ENCODE data around the gene STK38L. TPM values are rescaled to one million over a fixed set of nuclear protein-coding genes. Genes with fewer than 3 reads are reported as not detected.
A peak's percentile ranks its signal among the peaks of the same experiment; 100 is the strongest.

The STK38L gene
- total RNA-seq, 2 experiments from 2014 or later: 22.0 to 22.3 TPM

GRCh38 chr12:27296674-27297073, 52.6 kb downstream of the STK38L start:
- POLR2A ChIA-PET: no interaction called here
- Mint-ChIP-seq H3K4me1 (no peaks in the 10 kb centered on the region), H3K9me3 (no peaks in the 10 kb centered on the region), H3K27me3 (no peaks in the 10 kb centered on the region), H3K36me3 (peaks cover 15% of the 10 kb centered on the region), H3K4me3 (no peak overlapping the region), H3K27ac (no peak overlapping the region)
- DNase-seq (no peak), ATAC-seq (ENCODE audit: low read depth) (no peak)

GRCh38 chr12:27297566-27297965, 53.5 kb downstream of the STK38L start:
- H3K27me3 Mint-ChIP-seq: no peaks in the 10 kb centered on the region

GRCh38 chr12:27299102-27299501, 55.0 kb downstream of the STK38L start:
- H3K27me3 Mint-ChIP-seq: no peaks in the 10 kb centered on the region
- no peaks in the 10 kb centered on the region for H3K9me3 Mint-ChIP-seq
- no peak for DNase-seq
- H3K36me3 Mint-ChIP-seq: peaks cover 17% of the 10 kb centered on the region
- POLR2A ChIA-PET: no interaction called here
- H3K4me3 Mint-ChIP-seq: no peak overlapping the region
- H3K4me1 Mint-ChIP-seq: no peaks in the 10 kb centered on the region
- no peak for ATAC-seq (ENCODE audit: low read depth)
- no peak overlapping the region for H3K27ac Mint-ChIP-seq

More at GRCh38 chr12:27297566-27297965, 53.5 kb downstream of the STK38L start:
- POLR2A ChIA-PET: no interaction called here
- ATAC-seq (ENCODE audit: low read depth): no peak
- DNase-seq: no peak
- Mint-ChIP-seq H3K9me3 (no peaks in the 10 kb centered on the region), H3K4me1 (no peaks in the 10 kb centered on the region), H3K27ac (no peak overlapping the region), H3K36me3 (peaks cover 15% of the 10 kb centered on the region), H3K4me3 (no peak overlapping the region)

GRCh38 chr12:27300226-27300625, 56.1 kb downstream of the STK38L start:
- Mint-ChIP-seq H3K4me3 (no peak overlapping the region), H3K27ac (no peak overlapping the region), H3K9me3 (no peaks in the 10 kb centered on the region), H3K27me3 (no peaks in the 10 kb centered on the region), H3K36me3 (peaks cover 15% of the 10 kb centered on the region), H3K4me1 (no peaks in the 10 kb centered on the region)
- POLR2A ChIA-PET: no interaction called here
- no peak for ATAC-seq (ENCODE audit: low read depth)
- DNase-seq: no peak

GRCh38 chr12:27303139-27304111, 59.3 kb downstream of the STK38L start:
- H3K27ac Mint-ChIP-seq: peak overlapping the region; percentile 23
- H3K36me3 Mint-ChIP-seq: peaks cover 9% of the 10 kb centered on the region
- no peaks in the 10 kb centered on the region for H3K9me3 Mint-ChIP-seq
- H3K4me3 Mint-ChIP-seq: no peak overlapping the region
- DNase-seq (no peak), ATAC-seq (ENCODE audit: low read depth) (no peak)
- POLR2A ChIA-PET: no interaction called here
- H3K4me1 Mint-ChIP-seq: peaks cover 6% of the 10 kb centered on the region
- no peaks in the 10 kb centered on the region for H3K27me3 Mint-ChIP-seq

GRCh38 chr12:27304856-27305255, 60.8 kb downstream of the STK38L start:
- no peaks in the 10 kb centered on the region for H3K27me3 Mint-ChIP-seq
- ATAC-seq (ENCODE audit: low read depth) (no peak), DNase-seq (no peak)
- no peak overlapping the region for H3K4me3 Mint-ChIP-seq
- H3K9me3 Mint-ChIP-seq: no peaks in the 10 kb centered on the region
- H3K36me3 Mint-ChIP-seq: peaks cover 2% of the 10 kb centered on the region
- H3K4me1 Mint-ChIP-seq: peaks cover 13% of the 10 kb centered on the region
- no peak overlapping the region for H3K27ac Mint-ChIP-seq
- POLR2A ChIA-PET: interaction anchor here (2.2 kb wide), 1 partner anchor 282 kb away, joined by 12 read pairs; the partner anchor contains the start of gene MED21

GRCh38 chr12:27305673-27306456, 61.8 kb downstream of the STK38L start:
- Mint-ChIP-seq H3K36me3 (peaks cover 2% of the 10 kb centered on the region), H3K4me3 (no peak overlapping the region), H3K27ac (no peak overlapping the region), H3K27me3 (no peaks in the 10 kb centered on the region), H3K9me3 (no peaks in the 10 kb centered on the region), H3K4me1 (peaks cover 16% of the 10 kb centered on the region)
- DNase-seq: no peak
- no peak for ATAC-seq (ENCODE audit: low read depth)
- POLR2A ChIA-PET: interaction anchor here (1.1 to 2.2 kb wide), 3 partner anchors 262 to 421 kb away, joined by 3 to 12 read pairs (median 3); partner anchors contain the start of gene MED21

- POLR2A ChIA-PET: interaction anchor here (0.7 kb wide), 1 partner anchor 65 kb away, joined by 3 read pairs; the partner anchor contains the start of gene STK38L
- Mint-ChIP-seq H3K9me3 (no peaks in the 10 kb centered on the region), H3K36me3 (peaks cover 2% of the 10 kb centered on the region), H3K27me3 (no peaks in the 10 kb centered on the region), H3K4me3 (no peak overlapping the region), H3K27ac (peak overlapping the region; percentile 34), H3K4me1 (peaks cover 16% of the 10 kb centered on the region)
- ATAC-seq (ENCODE audit: low read depth) (no peak), DNase-seq (no peak)
Measured at GRCh38 chr12:27309293-27309994, 65.4 kb downstream of the STK38L start.

GRCh38 chr12:27309995-27310315, 65.9 kb downstream of the STK38L start:
- peaks cover 16% of the 10 kb centered on the region for H3K4me1 Mint-ChIP-seq
- no peaks in the 10 kb centered on the region for H3K9me3 Mint-ChIP-seq
- no peak for ATAC-seq (ENCODE audit: low read depth)
- DNase-seq: no peak
- POLR2A ChIA-PET: no interaction called here
- H3K27ac Mint-ChIP-seq: peak overlapping the region; percentile 34
- peaks cover 2% of the 10 kb centered on the region for H3K36me3 Mint-ChIP-seq
- no peak overlapping the region for H3K4me3 Mint-ChIP-seq
- no peaks in the 10 kb centered on the region for H3K27me3 Mint-ChIP-seq

GRCh38 chr12:27316947-27317346, 72.9 kb downstream of the STK38L start:
- H3K4me3 Mint-ChIP-seq: no peak overlapping the region
- H3K9me3 Mint-ChIP-seq: no peaks in the 10 kb centered on the region
- POLR2A ChIA-PET: interaction anchor here (0.6 kb wide), 1 partner anchor 294 kb away, joined by 3 read pairs; no protein-coding TSS in a partner anchor
- H3K36me3 Mint-ChIP-seq: peaks cover 9% of the 10 kb centered on the region
- DNase-seq: no peak
- H3K4me1 Mint-ChIP-seq: peaks cover 2% of the 10 kb centered on the region
- no peaks in the 10 kb centered on the region for H3K27me3 Mint-ChIP-seq
- no peak for ATAC-seq (ENCODE audit: low read depth)
- no peak overlapping the region for H3K27ac Mint-ChIP-seq

GRCh38 chr12:27319409-27319808, 75.3 kb downstream of the STK38L start:
- H3K27ac Mint-ChIP-seq: no peak overlapping the region
- ATAC-seq (ENCODE audit: low read depth) (no peak), DNase-seq (no peak)
- peaks cover 2% of the 10 kb centered on the region for H3K4me1 Mint-ChIP-seq
- no peaks in the 10 kb centered on the region for H3K27me3 Mint-ChIP-seq
- H3K36me3 Mint-ChIP-seq: peaks cover 11% of the 10 kb centered on the region
- no peaks in the 10 kb centered on the region for H3K9me3 Mint-ChIP-seq
- no peak overlapping the region for H3K4me3 Mint-ChIP-seq
- POLR2A ChIA-PET: no interaction called here

GRCh38 chr12:27319848-27320247, 75.8 kb downstream of the STK38L start:
- Mint-ChIP-seq H3K4me1 (peaks cover 3% of the 10 kb centered on the region), H3K27ac (no peak overlapping the region), H3K36me3 (peaks cover 11% of the 10 kb centered on the region), H3K9me3 (no peaks in the 10 kb centered on the region), H3K27me3 (no peaks in the 10 kb centered on the region), H3K4me3 (no peak overlapping the region)
- ATAC-seq (ENCODE audit: low read depth) (no peak), DNase-seq (no peak)
- POLR2A ChIA-PET: interaction anchor here (0.7 kb wide), 2 partner anchors 506 to 555 kb away, joined by 4 read pairs; no protein-coding TSS in a partner anchor

GRCh38 chr12:27324530-27324929, 80.4 kb downstream of the STK38L start:
- Mint-ChIP-seq H3K27me3 (no peaks in the 10 kb centered on the region), H3K9me3 (no peaks in the 10 kb centered on the region), H3K4me3 (no peak overlapping the region), H3K4me1 (peaks cover 3% of the 10 kb centered on the region), H3K36me3 (peaks cover 18% of the 10 kb centered on the region), H3K27ac (no peak overlapping the region)
- no peak for ATAC-seq (ENCODE audit: low read depth)
- no peak for DNase-seq
- POLR2A ChIA-PET: interaction anchor here (1.1 kb wide), 1 partner anchor 9 kb away, joined by 3 read pairs; no protein-coding TSS in a partner anchor
